ENCODE results near the gene AHNAK2.

Gene AHNAK2

GRCh38 chr14:104887623-104888488, 90.3 kb downstream of the AHNAK2 start:
- no peak for DNase-seq
